Measurements from ENCODE around the gene RHD. TPM values are rescaled to one million over a fixed set of nuclear protein-coding genes. Genes with fewer than 3 reads are reported as not detected.
A peak's percentile ranks its signal among the peaks of the same experiment; 100 is the strongest.
"Not testable (repeated sequence)": the region's sequence is repeated elsewhere in the genome, so short reads cannot be mapped to it uniquely, and the experiment has no call there.

Gene RHD
- total RNA-seq, 1 experiment from 2014 or later, result not detected

DNA sequence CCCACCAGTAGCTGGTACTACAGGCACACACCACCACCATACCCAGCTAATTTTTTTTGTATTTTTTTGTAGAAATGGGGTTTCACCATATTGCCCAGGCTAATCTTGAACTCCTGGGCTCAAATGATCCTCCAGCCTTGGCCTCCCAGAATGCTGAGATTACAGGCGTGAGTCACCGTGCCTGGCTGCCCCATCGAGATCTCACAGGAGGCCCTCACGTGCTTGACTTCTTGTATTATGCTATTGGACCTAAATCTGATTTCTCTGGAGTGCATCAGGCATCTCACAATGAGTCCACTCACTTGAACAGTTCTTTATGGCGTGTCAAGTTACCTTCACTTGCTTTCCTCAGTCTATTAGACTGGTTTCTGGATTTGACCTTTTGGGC lies 15.7 kb upstream of the RHD start:
- peak; percentile 25 for DNase-seq (ENCODE audit: low read depth)

DNA sequence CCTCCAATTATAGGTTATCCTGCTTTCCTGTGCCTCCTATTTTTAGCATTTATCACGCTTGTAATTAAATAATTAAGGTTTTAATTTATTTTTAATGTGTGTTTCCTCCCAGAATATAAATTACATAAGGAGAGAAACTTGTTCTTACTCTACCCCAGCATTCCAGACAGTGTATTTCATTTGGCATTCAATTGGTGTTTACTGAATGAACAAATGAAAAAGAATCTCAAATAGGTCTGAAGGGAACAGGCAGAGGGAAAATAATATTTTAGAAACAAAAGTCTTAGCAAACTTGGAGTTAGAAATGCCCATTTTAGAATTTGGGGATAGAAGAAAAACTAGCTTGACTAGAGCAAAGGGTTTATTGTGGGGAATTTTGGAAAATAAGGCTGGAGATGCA lies 15.1 kb upstream of the RHD start:
- no peak for DNase-seq (ENCODE audit: low read depth)

DNA sequence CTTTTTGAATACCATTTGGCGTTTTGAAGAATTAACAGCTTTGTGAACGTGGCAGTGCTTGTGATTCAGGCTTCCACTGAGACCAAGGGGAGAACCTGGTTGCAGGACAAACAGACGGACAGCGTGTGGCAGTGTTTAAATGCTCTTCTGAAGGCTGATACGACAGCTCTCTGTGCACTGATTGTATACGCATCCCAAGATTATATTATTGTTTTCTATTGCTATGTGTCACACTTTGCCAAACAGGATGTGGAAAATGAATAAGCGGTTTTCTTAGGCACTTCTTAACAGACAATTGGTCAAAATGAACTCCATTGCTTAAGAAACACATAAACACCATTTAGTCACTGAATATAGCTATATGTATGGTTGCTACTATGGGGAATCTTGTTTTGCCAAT lies 12.5 kb upstream of the RHD start:
- not testable (repeated sequence) for DNase-seq (ENCODE audit: low read depth)

DNA sequence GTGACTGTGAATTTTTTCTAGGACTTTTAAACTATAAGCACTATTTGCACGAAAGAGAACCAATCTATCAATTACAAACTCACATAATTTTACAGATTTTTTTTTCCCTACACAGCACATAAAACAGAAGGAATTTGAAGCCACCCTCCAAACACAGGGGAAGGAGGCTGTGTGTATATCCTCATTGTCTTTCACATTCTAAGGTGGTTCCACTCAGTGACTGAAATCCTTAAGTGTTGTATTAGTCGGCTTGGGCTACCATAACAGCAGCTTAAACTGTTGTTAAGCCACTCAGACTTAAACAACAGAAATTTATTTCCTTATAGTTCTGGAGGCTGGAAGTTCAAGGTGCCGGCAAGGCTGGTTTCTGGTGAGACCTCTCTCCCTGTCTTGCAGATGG lies 12.0 kb upstream of the RHD start:
- not testable (repeated sequence) for DNase-seq (ENCODE audit: low read depth)

DNA sequence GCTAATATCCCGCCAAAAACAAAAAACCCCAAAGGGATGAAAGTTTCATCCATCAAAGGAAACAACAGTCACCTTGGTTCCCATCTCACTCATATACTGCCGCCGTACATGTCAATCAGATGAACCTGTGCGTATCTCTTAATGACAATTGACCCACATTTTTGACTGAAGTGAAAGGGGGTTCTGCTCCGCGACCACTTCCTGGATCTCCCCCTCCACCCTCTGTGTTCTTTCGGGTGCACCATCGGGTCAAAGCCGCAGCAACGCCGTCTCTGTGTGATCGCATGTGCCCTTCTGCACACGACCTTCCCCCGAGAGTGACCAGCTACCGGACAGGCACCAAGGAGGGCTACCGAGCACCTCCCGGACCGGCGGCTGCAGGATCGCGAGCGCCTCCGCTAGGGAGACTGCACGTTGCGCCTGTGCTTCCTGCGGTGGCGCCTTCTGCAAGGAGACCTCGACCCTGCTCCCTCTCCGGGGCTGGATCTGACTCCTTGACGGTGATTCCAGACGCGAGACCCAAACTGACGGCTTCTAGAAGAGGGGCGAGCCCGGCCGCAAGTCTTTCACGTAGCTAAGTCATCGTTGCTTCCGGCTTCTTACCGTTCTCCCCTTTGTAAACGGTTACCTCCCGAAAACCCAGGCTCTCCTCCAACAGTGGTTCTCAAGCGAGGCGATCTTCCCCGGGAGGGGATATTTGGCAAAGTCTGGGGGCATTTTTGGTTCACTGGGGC lies 5.6 kb upstream of the RHD start:
- DNase-seq (ENCODE audit: low read depth), result not testable (repeated sequence)

DNA sequence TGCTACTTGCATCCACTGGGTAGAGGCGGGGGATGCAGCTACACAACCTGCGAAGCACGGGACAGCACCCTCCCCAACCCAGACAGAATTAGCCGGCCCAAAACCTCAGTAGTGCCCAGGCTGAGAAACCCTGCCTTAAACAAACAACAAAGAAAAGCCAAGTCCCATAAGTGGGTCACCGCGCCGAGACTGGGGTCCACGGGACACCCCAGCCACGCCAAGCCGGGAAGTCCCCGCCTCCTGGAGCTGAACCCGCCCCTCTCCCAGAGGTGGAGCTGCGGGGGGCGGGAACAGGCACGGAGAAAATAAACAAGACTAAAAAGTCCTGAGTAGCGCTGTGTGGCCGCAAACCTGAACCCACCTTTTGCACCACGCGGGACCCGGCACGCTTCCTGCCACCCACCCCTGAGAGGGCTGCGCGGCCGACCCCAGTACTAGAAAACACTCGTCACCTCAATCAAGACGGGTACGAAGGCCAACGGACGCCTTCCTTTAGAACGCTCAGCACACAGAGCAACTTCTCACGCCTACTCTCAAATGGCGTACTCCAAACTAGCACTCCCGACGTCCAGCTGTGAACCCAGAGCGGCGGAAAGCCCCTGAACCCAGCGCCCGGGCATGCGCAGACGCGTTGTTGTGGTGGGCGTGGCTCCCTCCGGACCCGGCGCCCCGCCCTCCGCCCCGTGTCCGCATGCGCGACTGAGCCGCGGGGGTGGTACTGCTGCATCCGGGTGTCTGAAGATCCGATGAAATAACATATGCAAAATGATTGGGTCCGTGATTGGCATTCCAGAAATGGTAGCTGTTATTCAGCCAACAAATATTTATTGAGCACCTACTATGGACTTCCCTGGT lies 4.8 kb upstream of the RHD start:
- DNase-seq (ENCODE audit: low read depth), result peak; percentile 83

DNA sequence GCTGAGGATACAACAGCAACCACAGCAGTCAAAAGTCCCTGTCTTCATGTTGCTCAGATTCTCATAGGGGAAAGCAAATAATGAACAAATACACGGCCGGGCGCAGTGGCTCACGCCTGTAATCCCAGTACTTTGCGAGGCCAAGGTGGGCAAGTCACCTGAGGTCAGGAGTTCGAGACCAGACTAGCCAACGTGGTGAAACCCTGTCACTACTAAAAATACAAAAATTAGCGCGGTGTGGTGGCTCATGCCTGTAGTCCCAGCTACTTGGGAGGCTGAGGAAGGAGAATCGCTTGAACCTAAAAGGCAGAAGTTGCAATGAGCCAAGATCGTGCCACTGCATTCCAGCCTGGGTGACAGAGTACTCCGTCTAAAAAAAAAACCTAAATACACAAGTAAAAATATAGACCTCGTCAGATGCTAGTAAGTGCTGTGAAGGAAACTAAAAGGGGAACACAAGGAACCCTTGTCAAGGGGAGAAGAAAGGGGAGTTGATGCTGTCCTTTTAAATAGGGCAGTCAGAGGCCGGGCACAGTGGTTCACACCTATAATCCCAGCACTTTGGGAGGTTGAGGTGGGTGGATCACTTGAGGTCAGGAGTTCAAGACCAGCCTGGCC lies 4.1 kb upstream of the RHD start:
- DNase-seq (ENCODE audit: low read depth), result not testable (repeated sequence)

DNA sequence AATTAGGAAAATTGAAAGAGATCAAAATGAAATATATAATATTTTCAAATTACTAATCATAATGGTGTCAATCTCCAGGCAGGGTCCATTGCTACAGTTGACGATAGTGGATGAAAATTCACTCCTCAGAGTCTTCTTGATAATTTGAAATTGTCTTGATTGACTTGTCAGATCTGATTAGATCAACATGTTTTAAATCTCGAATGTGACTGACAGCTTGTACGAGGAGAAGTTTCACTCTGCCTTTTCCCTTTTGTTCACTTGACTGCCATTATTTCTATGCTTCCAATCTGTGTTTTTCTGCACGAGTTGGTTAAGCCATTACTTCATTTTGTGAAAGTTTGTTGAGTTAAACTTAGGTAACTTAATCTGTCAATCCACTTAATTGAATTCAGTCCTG lies 3.3 kb downstream of the RHD start:
- not testable (repeated sequence) for DNase-seq (ENCODE audit: low read depth)

DNA sequence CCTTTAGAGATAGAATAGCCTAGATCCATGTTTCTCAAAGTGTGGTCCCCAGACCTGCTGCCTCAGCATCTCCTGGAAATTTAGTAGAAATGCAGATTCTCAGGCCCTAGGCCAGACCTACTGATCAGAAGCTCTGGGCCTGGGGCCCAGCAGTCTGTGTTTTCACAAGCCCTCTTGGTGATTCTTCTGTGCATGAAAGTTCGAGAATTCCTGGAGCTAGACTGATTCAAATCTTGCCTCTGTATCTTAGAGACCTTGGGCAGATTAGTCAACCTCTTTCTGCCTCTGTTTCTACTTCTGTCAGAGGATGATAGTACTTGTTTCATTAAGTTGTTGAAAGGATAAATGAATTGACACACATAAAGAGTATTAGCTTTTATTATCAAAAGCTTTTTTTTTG lies 5.0 kb downstream of the RHD start:
- not testable (repeated sequence) for DNase-seq (ENCODE audit: low read depth)

DNA sequence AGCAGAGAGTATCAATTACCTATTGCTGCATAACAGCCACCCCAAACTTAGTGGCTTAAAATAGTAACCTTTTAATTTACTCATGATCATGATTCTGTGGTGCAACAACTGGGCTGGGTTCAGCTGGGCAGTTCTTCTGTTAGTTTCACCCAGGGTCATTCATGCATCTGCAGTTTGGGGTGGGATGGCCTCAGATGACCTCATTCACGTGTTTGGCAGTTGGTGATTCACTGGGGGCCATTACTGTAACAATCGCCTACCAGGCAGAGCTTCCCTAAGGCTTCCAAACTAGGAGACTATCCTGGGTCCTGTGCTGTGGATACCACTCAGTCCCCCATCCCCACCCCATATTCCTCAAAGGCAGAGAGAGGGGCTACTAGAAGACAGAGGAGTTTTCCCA lies 6.0 kb downstream of the RHD start:
- DNase-seq (ENCODE audit: low read depth), result not testable (repeated sequence)

DNA sequence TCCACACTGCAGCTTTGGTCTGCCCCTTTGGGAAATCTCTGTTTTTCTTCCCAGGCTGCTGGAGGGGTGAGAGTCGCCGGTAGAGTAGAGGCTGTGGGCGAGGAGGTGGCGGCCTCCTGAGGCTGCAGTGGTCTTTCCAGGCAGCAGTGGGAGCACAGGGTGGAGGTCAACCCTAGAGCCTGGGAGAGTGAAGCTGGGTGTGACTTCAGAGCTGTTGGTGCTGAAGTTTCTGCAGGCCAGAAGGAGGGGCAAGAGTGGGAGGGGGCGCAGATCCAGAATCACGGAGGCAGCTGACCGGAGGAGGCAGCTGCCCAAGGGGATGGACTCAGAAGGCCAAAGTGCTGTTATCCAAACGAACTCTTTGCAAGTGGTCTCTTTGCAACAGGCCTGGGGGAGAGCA lies 6.5 kb downstream of the RHD start:
- not testable (repeated sequence) for DNase-seq (ENCODE audit: low read depth)

DNA sequence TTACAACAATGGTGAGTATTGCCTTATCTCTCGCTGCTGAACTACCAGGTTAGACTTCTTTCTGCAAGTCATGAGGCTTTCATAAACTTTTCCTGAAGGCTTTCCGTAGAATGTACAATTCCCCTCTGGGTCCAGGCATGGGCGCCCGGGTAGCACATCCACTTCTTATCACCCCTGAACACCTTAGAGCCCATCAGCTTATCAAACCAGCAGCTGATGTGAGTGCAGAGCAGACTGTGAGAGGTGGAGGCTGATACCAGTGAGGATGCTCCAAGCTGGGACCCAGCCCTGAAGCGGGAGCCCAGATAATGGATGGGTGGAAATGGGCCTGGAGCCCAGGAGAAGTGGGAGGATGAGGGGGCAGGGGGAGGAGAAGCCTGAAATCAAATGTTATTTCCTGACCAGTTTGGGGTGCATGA lies 7.4 kb downstream of the RHD start:
- DNase-seq (ENCODE audit: low read depth), result not testable (repeated sequence)

DNA sequence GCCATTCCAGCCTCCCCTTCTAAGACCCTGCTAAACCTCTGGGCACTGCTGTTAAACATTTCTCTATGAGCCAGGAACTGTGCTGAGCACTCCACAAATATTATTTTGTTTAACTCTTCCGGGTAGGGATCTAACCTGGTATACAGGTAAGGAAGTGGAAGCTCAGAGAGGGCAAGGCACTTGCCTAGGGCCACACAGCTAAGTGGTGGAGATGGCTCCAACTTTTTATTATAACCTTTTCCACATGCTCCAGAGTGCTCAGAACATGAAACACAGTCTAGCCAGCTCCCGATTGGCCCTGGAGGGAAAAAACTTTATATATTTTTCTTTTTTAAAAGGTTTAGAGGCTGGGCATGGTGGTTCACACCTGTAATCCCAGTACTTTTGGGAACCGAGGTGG lies 13.6 kb downstream of the RHD start:
- not testable (repeated sequence) for DNase-seq (ENCODE audit: low read depth)

DNA sequence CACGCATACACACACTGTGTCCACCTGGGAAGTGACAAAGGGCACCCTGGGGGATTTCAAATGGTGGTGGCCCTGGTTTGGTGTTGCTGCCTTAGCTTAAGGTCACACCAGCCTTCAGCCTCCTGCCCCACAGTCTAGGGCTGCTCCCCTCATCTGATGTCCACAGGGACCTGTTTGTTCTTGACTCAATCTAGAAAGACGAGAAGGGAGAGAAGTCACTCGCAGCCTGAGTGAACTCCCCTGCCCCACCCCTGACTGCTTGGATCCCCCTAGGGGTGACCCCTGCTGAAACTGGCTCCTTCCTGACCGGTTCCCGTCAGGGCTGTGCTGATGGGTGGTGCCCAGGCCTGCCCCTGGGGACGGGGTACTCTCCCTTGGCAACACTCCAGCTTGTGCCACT lies 14.9 kb downstream of the RHD start:
- DNase-seq (ENCODE audit: low read depth), result not testable (repeated sequence)

DNA sequence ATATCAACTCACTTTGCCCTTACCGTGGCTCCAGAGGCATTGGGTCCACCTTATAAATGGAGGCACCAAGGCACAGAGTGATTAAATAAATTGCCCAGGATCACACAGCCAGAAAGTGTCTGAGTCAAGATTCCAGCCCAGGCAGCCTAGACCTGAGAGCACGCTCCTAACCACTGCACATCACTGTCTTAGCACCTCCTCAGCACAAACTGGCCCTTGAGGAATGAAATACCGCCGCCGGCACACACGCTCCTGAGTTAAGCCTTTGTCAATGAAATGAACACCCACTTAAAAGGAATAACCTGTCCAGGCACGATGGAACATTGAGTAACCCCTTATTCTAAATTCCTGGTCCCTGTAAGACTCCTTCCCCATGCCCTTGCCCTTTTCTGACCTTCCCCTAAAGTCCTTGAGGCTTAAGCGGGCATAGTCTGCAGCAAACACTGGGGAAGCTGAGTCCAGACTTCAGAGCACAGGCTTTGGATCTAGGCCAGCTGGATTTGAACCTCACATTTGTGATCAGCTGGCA lies 16.3 kb downstream of the RHD start:
- DNase-seq (ENCODE audit: low read depth), result not testable (repeated sequence)

DNA sequence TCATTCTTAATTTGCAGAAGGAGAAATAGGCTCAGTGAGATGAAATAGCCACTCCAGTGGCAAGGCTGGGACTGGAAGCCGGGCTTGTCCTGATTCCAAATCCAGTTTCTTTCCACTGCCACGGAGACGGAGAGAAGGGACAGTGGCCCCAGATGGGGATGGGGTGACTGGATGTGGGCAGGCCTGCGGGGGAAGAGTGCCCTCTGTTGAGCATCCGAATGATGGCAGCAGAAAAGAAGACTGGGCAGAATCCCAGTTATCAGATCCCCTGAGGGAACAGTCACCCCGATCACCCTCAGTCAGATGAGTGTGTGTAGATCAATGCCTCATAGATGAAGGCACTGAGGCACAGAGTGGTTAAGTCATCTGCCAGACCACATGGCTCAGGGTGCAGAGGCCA lies 17.7 kb downstream of the RHD start:
- not testable (repeated sequence) for DNase-seq (ENCODE audit: low read depth)

DNA sequence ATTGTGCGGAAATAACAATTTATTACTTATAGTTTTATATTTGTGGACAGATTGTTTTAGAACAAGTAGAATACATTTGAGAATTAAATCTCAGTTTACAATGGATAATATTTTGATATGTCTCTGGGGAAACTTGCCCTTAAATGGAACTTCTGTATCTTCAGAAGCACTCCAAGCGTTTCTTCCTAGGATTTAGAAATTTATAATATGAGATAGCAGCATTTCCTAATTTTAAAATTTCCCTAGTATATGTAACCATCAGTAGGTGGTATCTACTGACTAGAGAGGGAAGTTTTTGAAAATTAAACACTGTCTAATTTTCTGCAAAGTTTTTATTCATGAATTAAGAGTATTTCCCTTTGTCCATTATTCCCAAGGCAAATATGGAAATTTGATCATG lies 21.1 kb downstream of the RHD start:
- DNase-seq (ENCODE audit: low read depth), result not testable (repeated sequence)

DNA sequence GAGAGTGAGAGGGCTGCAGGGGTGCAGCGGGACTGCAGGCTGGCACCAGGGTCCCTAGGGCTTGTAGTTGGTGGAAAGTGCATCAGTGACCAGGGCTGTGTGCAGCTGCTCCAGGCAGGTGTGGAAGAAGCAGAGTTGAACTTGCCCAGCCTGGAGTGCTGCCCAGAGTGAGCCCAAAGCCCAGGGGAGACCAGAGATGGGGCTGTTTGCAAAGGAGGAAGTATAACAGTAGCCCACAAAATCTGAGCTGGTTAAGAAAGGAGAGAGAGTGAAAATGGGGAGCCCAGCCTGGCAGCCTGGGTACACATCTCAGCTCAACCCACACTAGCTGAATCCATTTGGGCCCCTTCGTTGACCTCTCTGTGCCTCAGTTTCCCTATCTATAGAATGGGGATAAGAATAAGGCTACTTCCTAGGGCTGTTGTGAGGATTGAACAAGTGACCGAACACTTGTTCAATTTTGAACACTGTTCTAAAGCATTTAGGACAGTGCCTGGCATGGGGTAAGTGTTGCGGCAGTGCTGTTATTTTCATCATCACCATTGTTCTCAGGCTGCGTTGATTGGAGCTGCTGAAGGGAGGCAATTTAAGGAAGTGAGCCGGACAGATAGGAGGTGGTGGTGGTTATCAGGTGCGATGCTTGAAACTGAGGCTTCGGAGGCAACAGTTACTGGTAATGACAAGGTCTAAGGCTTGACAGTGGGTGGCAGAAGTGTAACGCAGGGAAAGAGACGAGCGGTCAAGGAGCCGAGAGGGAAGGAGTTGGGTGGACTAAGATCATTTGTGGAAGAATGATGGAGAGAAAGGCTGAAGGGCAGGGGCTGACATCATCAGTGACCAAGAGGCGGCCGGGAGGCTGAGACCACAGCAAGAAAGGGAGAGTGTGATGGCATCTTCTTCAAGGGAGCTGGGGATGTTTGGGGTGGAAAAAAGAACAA lies 22.8 kb downstream of the RHD start:
- DNase-seq (ENCODE audit: low read depth), result not testable (repeated sequence)

DNA sequence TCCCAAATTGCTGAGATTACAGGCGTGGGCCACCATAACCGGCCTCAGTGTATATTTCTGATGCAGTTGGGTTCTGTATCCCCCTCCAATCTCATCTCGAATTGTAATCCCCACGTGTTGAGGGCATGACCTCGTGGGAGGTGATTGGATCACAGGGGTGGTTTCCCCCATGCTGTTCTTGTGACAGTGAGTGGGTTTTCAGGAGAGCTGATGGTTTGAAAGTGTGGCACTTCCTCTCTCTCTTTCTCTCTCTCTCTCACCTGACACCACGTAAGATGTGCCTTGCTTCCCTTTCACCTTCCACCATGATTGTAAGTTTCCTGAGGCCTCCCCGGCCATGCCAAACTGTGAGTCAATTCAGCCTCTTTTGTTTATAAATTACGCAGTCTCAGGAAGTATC lies 24.2 kb downstream of the RHD start:
- not testable (repeated sequence) for DNase-seq (ENCODE audit: low read depth)

DNA sequence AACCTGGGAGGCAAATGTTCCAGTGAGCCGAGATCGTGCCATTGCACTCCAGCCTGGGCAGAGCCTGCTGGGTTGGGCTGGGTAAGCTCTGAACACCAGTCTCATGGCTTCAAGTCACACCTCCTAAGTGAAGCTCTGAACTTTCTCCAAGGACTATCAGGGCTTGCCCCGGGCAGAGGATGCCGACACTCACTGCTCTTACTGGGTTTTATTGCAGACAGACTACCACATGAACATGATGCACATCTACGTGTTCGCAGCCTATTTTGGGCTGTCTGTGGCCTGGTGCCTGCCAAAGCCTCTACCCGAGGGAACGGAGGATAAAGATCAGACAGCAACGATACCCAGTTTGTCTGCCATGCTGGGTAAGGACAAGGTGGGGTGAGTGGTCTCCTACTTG lies 28.4 kb downstream of the RHD start:
- DNase-seq (ENCODE audit: low read depth), result not testable (repeated sequence)

DNA sequence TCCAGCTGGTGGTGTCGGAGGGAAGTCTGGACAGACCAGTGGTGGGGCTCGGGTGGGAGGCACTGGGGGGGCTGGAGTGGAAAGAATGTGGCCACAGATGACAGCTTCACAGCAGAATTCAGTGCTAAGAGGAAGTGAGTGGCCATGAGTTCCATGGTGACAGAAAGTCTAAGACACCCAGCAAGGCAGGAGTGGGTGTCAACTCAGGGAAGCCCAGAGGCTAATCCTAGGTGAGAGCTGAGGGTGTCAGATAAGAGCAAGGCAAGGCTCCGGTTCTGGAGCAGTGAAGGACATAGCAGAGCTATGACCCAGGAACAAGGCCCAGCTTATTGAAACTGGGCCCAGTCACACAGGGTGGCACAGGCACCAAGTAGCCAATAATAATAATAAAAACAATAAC lies 30.0 kb downstream of the RHD start:
- DNase-seq (ENCODE audit: low read depth), result not testable (repeated sequence)

Data from Daoy (cell line).